Ascending aorta (tissue), 2 donors: Measurements from ENCODE around the gene NCOA3. TPM values are rescaled to one million over a fixed set of nuclear protein-coding genes. Genes with fewer than 3 reads are reported as not detected.
"Not testable (repeated sequence)": the region's sequence is repeated elsewhere in the genome, so short reads cannot be mapped to it uniquely, and the experiment has no call there.

Experiments
- DNase-seq, 2 donors: peaks; one replicate each; pipeline ENCODE4 v3.0.0-alpha.2; 2019; ENCODE audit warnings: low spot score in 2 of 2
- H3K27ac ChIP-seq, 2 donors: fragments of 200-600 bp; sonication (generic); one replicate each; pipeline ENCODE4 v1.5.1; 2016 to 2017; ENCODE audit warnings: mild to moderate bottlenecking in 1 of 2
- H3K27me3 ChIP-seq: fragments of 200-600 bp; sonication (generic); one replicate; pipeline ENCODE4 v1.5.1; 2017
- H3K36me3 ChIP-seq, 2 donors: fragments of 200-600 bp; sonication (generic); one replicate each; pipeline ENCODE4 v1.5.1; 2016
- H3K4me1 ChIP-seq, 2 donors: fragments of 200-600 bp; sonication (generic); one replicate each; pipeline ENCODE4 v1.5.1; 2016 to 2017; ENCODE audit warnings: mild to moderate bottlenecking in 1 of 2
- H3K4me3 ChIP-seq, 2 donors: fragments of 200-600 bp; sonication (generic); one replicate each; pipeline ENCODE4 v1.5.1; 2016 to 2017; ENCODE audit warnings: mild to moderate bottlenecking in 1 of 2
- H3K9me3 ChIP-seq, 2 donors: fragments of 200-600 bp; sonication (generic); one replicate each; pipeline ENCODE4 v1.5.1; 2016
- CTCF ChIP-seq, 3 experiments: fragments of 200-600 bp in 2 of 3; fragments of 450-650 bp in 1 of 3; sonication (generic) in 2 of 3; IDR thresholded peaks; one replicate each; pipeline ENCODE4 v1.5.1; 2016 to 2019; ENCODE audit warnings: antibody characterized with exemption in 3 of 3, mild to moderate bottlenecking in 1 of 3, moderate library complexity in 1 of 3
- intact Hi-C: fragments of 100-400 bp; cut with DNase I; formaldehyde crosslinking; loops from one replicate; pipeline ENCODE4 v1.15.1; 2023
- total RNA-seq: library from RNA; depleted of rRNA; stranded (reverse); fragments of >200 nt; gene quantifications from one replicate; pipeline ENCODE4 v1.1.0, GENCODE V29; 2016

Gene NCOA3
- total RNA-seq, 1 donor from 2014 or later, result 26.3 TPM

GRCh38 chr20:47574616-47575364 lies 73.1 kb downstream of the NCOA3 start:
- Histone ChIP-seq H3K27ac (peak overlapping the region in 1 of 2 donors; percentile 38), H3K9me3 (peaks cover 6 to 14% of the 10 kb centered on the region in 2 donors), H3K36me3 (peaks cover 0 to 7% of the 10 kb centered on the region in 2 donors), H3K4me3 (no peak overlapping the region), H3K27me3 (no peaks in the 10 kb centered on the region), H3K4me1 (peaks cover 0 to 30% of the 10 kb centered on the region in 2 donors)
- DNase-seq, result no peak
- no peak for TF ChIP-seq CTCF (IDR thresholded peaks at IDR 0.05)
- intact Hi-C loops, result loop anchor here (5.0 kb wide), 1 partner anchor 72 kb away; the partner anchor contains the start of gene NCOA3

GRCh38 chr20:47576516-47577033 lies 74.9 kb downstream of the NCOA3 start:
- Histone ChIP-seq H3K27me3 (no peaks in the 10 kb centered on the region), H3K9me3 (peaks cover 2 to 5% of the 10 kb centered on the region in 2 donors), H3K36me3 (peaks cover 0 to 1% of the 10 kb centered on the region in 2 donors), H3K4me1 (peaks cover 0 to 30% of the 10 kb centered on the region in 2 donors), H3K4me3 (peak overlapping the region; percentile 20 to 34), H3K27ac (peak overlapping the region in 1 of 2 donors; percentile 48)
- peak in 1 of 2 donors; percentile 71 for DNase-seq
- intact Hi-C loops, result loop anchor here (5.0 kb wide), 1 partner anchor 74 kb away; the partner anchor contains the start of gene NCOA3
- no peak for TF ChIP-seq CTCF (IDR thresholded peaks at IDR 0.05)

GRCh38 chr20:47577314-47577713 lies 75.6 kb downstream of the NCOA3 start:
- no peaks in the 10 kb centered on the region for H3K9me3 ChIP-seq
- intact Hi-C loops, result loop anchor here (5.0 kb wide), 1 partner anchor 75 kb away; the partner anchor contains the start of gene NCOA3
- DNase-seq, result no peak
- no peaks in the 10 kb centered on the region for H3K27me3 ChIP-seq
- no peak overlapping the region for H3K4me3 ChIP-seq
- no peaks in the 10 kb centered on the region for H3K36me3 ChIP-seq
- H3K4me1 ChIP-seq, result peaks cover 0 to 30% of the 10 kb centered on the region in 2 donors
- H3K27ac ChIP-seq, result peak overlapping the region; percentile 19 to 48
- no peak for TF ChIP-seq CTCF (IDR thresholded peaks at IDR 0.05)

GRCh38 chr20:47578543-47578942 lies 76.9 kb downstream of the NCOA3 start:
- TF ChIP-seq CTCF (IDR thresholded peaks at IDR 0.05), result no peak
- DNase-seq, result no peak
- no peaks in the 10 kb centered on the region for H3K36me3 ChIP-seq
- H3K4me3 ChIP-seq, result no peak overlapping the region
- no peaks in the 10 kb centered on the region for H3K9me3 ChIP-seq
- H3K27me3 ChIP-seq, result no peaks in the 10 kb centered on the region
- peaks cover 0 to 30% of the 10 kb centered on the region in 2 donors for H3K4me1 ChIP-seq
- intact Hi-C loops, result loop anchor here (5.0 kb wide), 1 partner anchor 76 kb away; the partner anchor contains the start of gene NCOA3
- H3K27ac ChIP-seq, result no peak overlapping the region

GRCh38 chr20:47580686-47581085 lies 79.0 kb downstream of the NCOA3 start:
- peaks cover 0 to 27% of the 10 kb centered on the region in 2 donors for H3K4me1 ChIP-seq
- H3K9me3 ChIP-seq, H3K27me3 ChIP-seq, H3K27ac ChIP-seq, H3K4me3 ChIP-seq, DNase-seq, H3K36me3 ChIP-seq, intact Hi-C loops: not testable (repeated sequence)

GRCh38 chr20:47581090-47581489 lies 79.4 kb downstream of the NCOA3 start:
- Histone ChIP-seq H3K4me3 (no peak overlapping the region), H3K27ac (no peak overlapping the region), H3K36me3 (no peaks in the 10 kb centered on the region), H3K4me1 (peaks cover 0 to 25% of the 10 kb centered on the region in 2 donors), H3K9me3 (no peaks in the 10 kb centered on the region), H3K27me3 (no peaks in the 10 kb centered on the region)
- no peak for DNase-seq
- TF ChIP-seq CTCF (IDR thresholded peaks at IDR 0.05), result no peak
- intact Hi-C loops, result no loop called here
